HEK293 (cell line): Measurements from ENCODE around the gene NSD1.

Experiments used
- BCL11A ChIP-seq: fragments of 450-650 bp; formaldehyde crosslinking; IDR thresholded peaks from 2 replicates; pipeline ENCODE4 v1.5.1; 2016; ENCODE audit warnings: low read depth, missing biosample characterization, missing genetic modification characterization
- KLF9 ChIP-seq: fragments of 450-650 bp; formaldehyde crosslinking; IDR thresholded peaks from 2 replicates; pipeline ENCODE4 v1.5.1; 2016; ENCODE audit warnings: missing biosample characterization, missing genetic modification characterization, low read depth
- TCF7L2 ChIP-seq: IDR thresholded peaks from 2 replicates; pipeline ENCODE4 v1.6.1; 2011; ENCODE audit warnings: low read depth, mild to moderate bottlenecking, inconsistent platforms, low read length, moderate library complexity, borderline replicate concordance
- ZBTB11 ChIP-seq: fragments of 450-650 bp; formaldehyde crosslinking; conservative IDR thresholded peaks from 2 replicates; pipeline ENCODE4 v1.5.1; 2016; ENCODE audit warnings: low read depth, missing biosample characterization, missing genetic modification characterization
- ZNF114 ChIP-seq: fragments of 450-650 bp; formaldehyde crosslinking; IDR thresholded peaks from 2 replicates; pipeline ENCODE4 v1.5.0; 2017; ENCODE audit warnings: missing biosample characterization, missing genetic modification characterization
- ZNF19 ChIP-seq: fragments of 450-650 bp; formaldehyde crosslinking; IDR thresholded peaks from 2 replicates; pipeline ENCODE4; 2016; ENCODE audit warnings: missing biosample characterization, missing genetic modification characterization, low read depth
- ZNF239 ChIP-seq: fragments of 450-650 bp; formaldehyde crosslinking; IDR thresholded peaks from 2 replicates; pipeline ENCODE4 v1.5.1; 2016; ENCODE audit warnings: missing biosample characterization, missing genetic modification characterization
- ZNF274 ChIP-seq, 2 experiments: fragments of 200-500 bp in 1 of 2; fragments of 450-650 bp in 1 of 2; sonication (Bioruptor generic) in 1 of 2; formaldehyde crosslinking in 1 of 2; IDR thresholded peaks; 2 replicates each; pipeline versions ENCODE4 v1.5.1 to v1.6.1; 2014 to 2016; ENCODE audit warnings: borderline replicate concordance in 1 of 2, inconsistent platforms in 1 of 2, low read length in 1 of 2, missing biosample characterization in 1 of 2, missing genetic modification characterization in 1 of 2
- ZNF510 ChIP-seq: fragments of 450-650 bp; formaldehyde crosslinking; IDR thresholded peaks from 2 replicates; pipeline ENCODE4 v1.5.1; 2018; ENCODE audit warnings: mild to moderate bottlenecking, missing genetic modification characterization, missing biosample characterization; ENCODE audit not compliant: insufficient replicate concordance
- TF ChIP-seq, protein P1 (sequence below): fragments of 450-650 bp; formaldehyde crosslinking; IDR thresholded peaks from 2 replicates; pipeline ENCODE4 v1.5.1; 2016; ENCODE audit warnings: missing biosample characterization, missing genetic modification characterization

- TF ChIP-seq KLF9 (tag by site-specific recombination), result no peak
- TF ChIP-seq, protein P1, sequence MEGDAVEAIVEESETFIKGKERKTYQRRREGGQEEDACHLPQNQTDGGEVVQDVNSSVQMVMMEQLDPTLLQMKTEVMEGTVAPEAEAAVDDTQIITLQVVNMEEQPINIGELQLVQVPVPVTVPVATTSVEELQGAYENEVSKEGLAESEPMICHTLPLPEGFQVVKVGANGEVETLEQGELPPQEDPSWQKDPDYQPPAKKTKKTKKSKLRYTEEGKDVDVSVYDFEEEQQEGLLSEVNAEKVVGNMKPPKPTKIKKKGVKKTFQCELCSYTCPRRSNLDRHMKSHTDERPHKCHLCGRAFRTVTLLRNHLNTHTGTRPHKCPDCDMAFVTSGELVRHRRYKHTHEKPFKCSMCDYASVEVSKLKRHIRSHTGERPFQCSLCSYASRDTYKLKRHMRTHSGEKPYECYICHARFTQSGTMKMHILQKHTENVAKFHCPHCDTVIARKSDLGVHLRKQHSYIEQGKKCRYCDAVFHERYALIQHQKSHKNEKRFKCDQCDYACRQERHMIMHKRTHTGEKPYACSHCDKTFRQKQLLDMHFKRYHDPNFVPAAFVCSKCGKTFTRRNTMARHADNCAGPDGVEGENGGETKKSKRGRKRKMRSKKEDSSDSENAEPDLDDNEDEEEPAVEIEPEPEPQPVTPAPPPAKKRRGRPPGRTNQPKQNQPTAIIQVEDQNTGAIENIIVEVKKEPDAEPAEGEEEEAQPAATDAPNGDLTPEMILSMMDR (tag by site-specific recombination), result no peak
- TF ChIP-seq TCF7L2, result no peak
- no peak for TF ChIP-seq ZNF274 (IDR thresholded peaks at IDR 0.05; ENCODE audit: low read length)
- TF ChIP-seq ZNF274 (tag by site-specific recombination; IDR thresholded peaks at IDR 0.05; ENCODE audit: borderline replicate concordance), result no peak
- no peak for TF ChIP-seq BCL11A (tag by site-specific recombination)
- no peak for TF ChIP-seq ZNF19 (tag by site-specific recombination)
- TF ChIP-seq ZNF239 (tag by site-specific recombination), result no peak
- TF ChIP-seq ZBTB11 (tag by site-specific recombination), result no peak
- TF ChIP-seq ZNF510 (tag by site-specific recombination), result no peak
- no peak for TF ChIP-seq ZNF114
These were observed 49.4 kb upstream of the NSD1 start for GRCh38 chr5:177084175-177084574.
